CD4-positive, alpha-beta T cell treated with Interleukin-10 for 1 hour (primary cell): Measurements from ENCODE around the gene ATP1A4.
"Not testable (repeated sequence)": the region's sequence is repeated elsewhere in the genome, so short reads cannot be mapped to it uniquely, and the experiment has no call there.

Experiments
- DNase-seq: peaks from one replicate; pipeline ENCODE4 v3.0.0-alpha.2; 2020

The ATP1A4 gene

GRCh38 chr1:160124705-160125478, 26.5 kb upstream of the ATP1A4 start:
- DNase-seq, result no peak

- no peak for DNase-seq
Observed at GRCh38 chr1:160125746-160126145, 25.7 kb upstream of the ATP1A4 start.

GRCh38 chr1:160126342-160126741, 25.1 kb upstream of the ATP1A4 start:
- not testable (repeated sequence) for DNase-seq

- no peak for DNase-seq
Observed at GRCh38 chr1:160127381-160127780, 24.0 kb upstream of the ATP1A4 start.

- no peak for DNase-seq
Observed at GRCh38 chr1:160127865-160128523, 23.4 kb upstream of the ATP1A4 start.

GRCh38 chr1:160128636-160129035, 22.8 kb upstream of the ATP1A4 start:
- no peak for DNase-seq

GRCh38 chr1:160129046-160129445, 22.4 kb upstream of the ATP1A4 start:
- DNase-seq, result no peak

- DNase-seq, result no peak
Observed at GRCh38 chr1:160129558-160129957, 21.8 kb upstream of the ATP1A4 start.

GRCh38 chr1:160129966-160130365, 21.4 kb upstream of the ATP1A4 start:
- DNase-seq, result no peak

GRCh38 chr1:160130486-160130885, 20.9 kb upstream of the ATP1A4 start:
- DNase-seq, result no peak

GRCh38 chr1:160130939-160131338, 20.5 kb upstream of the ATP1A4 start:
- DNase-seq, result no peak

GRCh38 chr1:160131803-160132565, 19.4 kb upstream of the ATP1A4 start:
- DNase-seq, result no peak

GRCh38 chr1:160133990-160134770, 17.2 kb upstream of the ATP1A4 start:
- no peak for DNase-seq

- no peak for DNase-seq
Observed at GRCh38 chr1:160134791-160135572, 16.4 kb upstream of the ATP1A4 start.

GRCh38 chr1:160136121-160136925, 15.1 kb upstream of the ATP1A4 start:
- DNase-seq, result no peak

- DNase-seq, result no peak
Observed at GRCh38 chr1:160136926-160137200, 14.5 kb upstream of the ATP1A4 start.

- DNase-seq, result no peak
Observed at GRCh38 chr1:160137216-160137862, 14.1 kb upstream of the ATP1A4 start.

- no peak for DNase-seq
Observed at GRCh38 chr1:160139840-160140239, 11.6 kb upstream of the ATP1A4 start.

GRCh38 chr1:160143695-160144094, 7.7 kb upstream of the ATP1A4 start:
- DNase-seq, result no peak

GRCh38 chr1:160144921-160145320, 6.5 kb upstream of the ATP1A4 start:
- DNase-seq, result no peak

- no peak for DNase-seq
Observed at GRCh38 chr1:160146107-160146506, 5.3 kb upstream of the ATP1A4 start.
